ENCODE data around the gene SRP54. TPM values are rescaled to one million over a fixed set of nuclear protein-coding genes. Genes with fewer than 3 reads are reported as not detected.

SRP54 gene
- total and polyA plus RNA-seq, 2 of the 8 experiments (the other 6 are each of a cell fraction or from before 2014, with no cell fraction given) = 19.7 to 60.0 TPM

- TF ChIP-seq YY1 (IDR thresholded peaks at IDR 0.05; ENCODE audit: low read depth, low read length) = peak; percentile 22; the same call in 1 of the 2 replicates
- peak; percentile 61; the same call in 1 of the 2 replicates for TF ChIP-seq TBP (IDR thresholded peaks at IDR 0.05; ENCODE audit: low read depth, low read length)
- TF ChIP-seq JUND (IDR thresholded peaks at IDR 0.05; ENCODE audit: low read length) = peak; percentile 83; the same call in 1 of the 2 replicates
- no peak for TF ChIP-seq CTCF (IDR thresholded peaks at IDR 0.05; ENCODE audit: control extremely low read depth in 1 of 3, insufficient read depth in 1 of 3, low read depth in 1 of 3, low read length in 3 of 3)
- TF ChIP-seq FOSL1 (IDR thresholded peaks at IDR 0.05; ENCODE audit: insufficient read depth, low read depth, low read length) = no peak
- no peak for TF ChIP-seq POU5F1 (IDR thresholded peaks at IDR 0.05; ENCODE audit: low read depth, low read length)
- TF ChIP-seq ZNF274 (IDR thresholded peaks at IDR 0.05; ENCODE audit: borderline replicate concordance, extremely low read depth, low read length) = no peak
- TF ChIP-seq NANOG (IDR thresholded peaks at IDR 0.05; ENCODE audit: insufficient read depth, low read depth, low read length, poor library complexity, severe bottlenecking) = peak; percentile 8
- no peak for TF ChIP-seq SIRT6 (IDR thresholded peaks at IDR 0.05; ENCODE audit: low read length)
- TF ChIP-seq RBBP5 (IDR thresholded peaks at IDR 0.05; ENCODE audit: borderline replicate concordance, low read depth, low read length) = peak; percentile 81; the same call in 1 of the 2 replicates
- peak; percentile 80 for TF ChIP-seq TAF1 (IDR thresholded peaks at IDR 0.05; ENCODE audit: low read depth, low read length)
- peak; percentile 51 for TF ChIP-seq KDM4A (IDR thresholded peaks at IDR 0.05; ENCODE audit: low read depth, low read length, severe bottlenecking)
- peak in 1 of 2 experiments; percentile 3; a peak in 1 of 4 replicates for TF ChIP-seq RAD21 (IDR thresholded peaks at IDR 0.05 in 1 of 2, conservative IDR thresholded peaks at IDR 0.05 in 1 of 2; ENCODE audit: low read depth in 2 of 2, low read length in 2 of 2)
- no peak for TF ChIP-seq E2F6 (IDR thresholded peaks at IDR 0.05)
- no peak for TF ChIP-seq HDAC2 (IDR thresholded peaks at IDR 0.05; ENCODE audit: borderline replicate concordance in 1 of 2, low read depth in 2 of 2, low read length in 2 of 2)
- TF ChIP-seq TEAD4 (IDR thresholded peaks at IDR 0.05; ENCODE audit: low read depth, low read length) = 0 out of 2 replicates have a peak, but pooled peaks have one; percentile 3
- TF ChIP-seq PHF8 (conservative IDR thresholded peaks at IDR 0.05; ENCODE audit: low read depth, low read length) = peak; percentile 91
- TF ChIP-seq RNF2 (IDR thresholded peaks at IDR 0.05; ENCODE audit: borderline replicate concordance, low read depth, low read length, missing control alignments, poor library complexity, severe bottlenecking) = no peak
- TF ChIP-seq TAF7 (optimal IDR thresholded peaks at IDR 0.05; ENCODE audit: borderline replicate concordance, low read depth, low read length) = no peak
Measured at GRCh38 chr14:35046048-35046750, 63.4 kb downstream of the SRP54 start, which contains the start of gene FAM177A1 (continued).

Measured in H1 (cell line).